ENCODE data around the gene TRIM25. TPM values are rescaled to one million over a fixed set of nuclear protein-coding genes. Genes with fewer than 3 reads are reported as not detected.
A peak's percentile ranks its signal among the peaks of the same experiment; 100 is the strongest.

The TRIM25 gene, protein sequence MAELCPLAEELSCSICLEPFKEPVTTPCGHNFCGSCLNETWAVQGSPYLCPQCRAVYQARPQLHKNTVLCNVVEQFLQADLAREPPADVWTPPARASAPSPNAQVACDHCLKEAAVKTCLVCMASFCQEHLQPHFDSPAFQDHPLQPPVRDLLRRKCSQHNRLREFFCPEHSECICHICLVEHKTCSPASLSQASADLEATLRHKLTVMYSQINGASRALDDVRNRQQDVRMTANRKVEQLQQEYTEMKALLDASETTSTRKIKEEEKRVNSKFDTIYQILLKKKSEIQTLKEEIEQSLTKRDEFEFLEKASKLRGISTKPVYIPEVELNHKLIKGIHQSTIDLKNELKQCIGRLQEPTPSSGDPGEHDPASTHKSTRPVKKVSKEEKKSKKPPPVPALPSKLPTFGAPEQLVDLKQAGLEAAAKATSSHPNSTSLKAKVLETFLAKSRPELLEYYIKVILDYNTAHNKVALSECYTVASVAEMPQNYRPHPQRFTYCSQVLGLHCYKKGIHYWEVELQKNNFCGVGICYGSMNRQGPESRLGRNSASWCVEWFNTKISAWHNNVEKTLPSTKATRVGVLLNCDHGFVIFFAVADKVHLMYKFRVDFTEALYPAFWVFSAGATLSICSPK
- 6.1 TPM for polyA plus RNA-seq (2013, experiment 1 of 2)
- 6.5 TPM for polyA plus RNA-seq (2013, experiment 2 of 2)

DNA sequence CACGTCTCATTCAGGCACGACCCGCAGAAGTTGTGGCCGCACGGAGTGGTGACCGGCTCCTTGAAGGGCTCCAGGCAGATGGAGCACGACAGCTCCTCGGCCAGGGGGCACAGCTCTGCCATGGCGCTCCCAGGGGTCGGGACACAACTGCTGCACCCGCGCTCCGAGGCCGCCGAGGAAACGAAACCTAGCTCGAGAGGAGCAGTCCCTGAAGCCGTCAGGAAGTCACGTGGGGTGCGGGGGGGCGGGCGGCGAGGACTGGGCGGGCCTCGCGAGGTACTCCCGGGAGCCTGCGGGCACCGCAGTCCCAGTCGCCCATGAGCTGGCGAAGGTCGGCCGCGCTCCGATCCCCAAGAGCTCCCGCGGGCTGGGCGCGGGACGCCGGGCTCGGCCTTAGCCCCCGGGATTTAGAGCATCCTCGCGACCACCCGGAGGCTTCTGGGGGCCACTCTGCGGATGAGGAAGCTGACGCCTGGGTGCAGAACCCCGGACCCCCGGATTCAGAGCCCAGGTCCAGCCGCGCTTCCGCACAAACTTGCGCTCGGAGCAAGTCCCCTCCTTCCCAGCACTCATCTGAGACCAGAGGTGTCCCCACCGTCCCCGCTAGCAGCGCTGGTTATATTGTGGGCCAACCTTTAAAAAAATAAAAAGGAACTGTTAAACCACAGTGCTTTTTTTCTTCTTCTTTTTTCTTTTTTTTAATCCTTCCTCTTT, at the start of gene TRIM25:
Gene TRIM25, minus strand, starts transcription at position 183 of the 714 bp plus-strand sequence. Its CDS starts 61 bp downstream, at position 122.
- Histone ChIP-seq H2AK5ac (ENCODE audit: low read length) (no peak within 1 kb of the TSS), H2BK5ac (ENCODE audit: low read length) (no peak within 1 kb of the TSS), H4K5ac (ENCODE audit: low read length) (no peak within 1 kb of the TSS), H3K36me3 (ENCODE audit: control insufficient read depth, insufficient read depth, low read length) (no peaks in the 10 kb centered on the region), H4K8ac (ENCODE audit: low read depth, low read length) (no peak within 1 kb of the TSS), H3K27me3 (ENCODE audit: insufficient read depth, low read length, poor library complexity) (peaks cover 4% of the 10 kb centered on the region), H3K79me1 (ENCODE audit: low read length) (no peaks in the 10 kb centered on the region), H3K27ac (ENCODE audit: low read depth, low read length) (no peak within 1 kb of the TSS), H3K9ac (ENCODE audit: low read length) (peak within 1 kb of the TSS; percentile 79), H3K4me1 (ENCODE audit: control insufficient read depth, low read depth, low read length) (no peaks in the 10 kb centered on the region), H2BK15ac (replicated peaks; ENCODE audit: low read depth) (no peak within 1 kb of the TSS), H3K4me3 (ENCODE audit: low read length) (peak within 1 kb of the TSS; percentile 57), H3K18ac (ENCODE audit: low read length) (peak within 1 kb of the TSS; percentile 72), H3K56ac (ENCODE audit: low read length) (peak within 1 kb of the TSS; percentile 92), H3K4me2 (ENCODE audit: low read length) (peak within 1 kb of the TSS; percentile 78), H3K23ac (ENCODE audit: low read length) (no peak within 1 kb of the TSS), H3K79me2 (ENCODE audit: control insufficient read depth, insufficient read depth, low read length) (no peaks in the 10 kb centered on the region), H2BK120ac (ENCODE audit: low read depth, low read length) (no peak within 1 kb of the TSS), H3K4ac (ENCODE audit: low read depth, low read length) (peak within 1 kb of the TSS; percentile 39)
- WGBS (ENCODE audit: extremely low coverage, insufficient coverage, low lambda C conversion rate), result no CpG with 5 or more reads among the region's 58 CpGs
- peak; percentile 90 for DNase-seq

DNA sequence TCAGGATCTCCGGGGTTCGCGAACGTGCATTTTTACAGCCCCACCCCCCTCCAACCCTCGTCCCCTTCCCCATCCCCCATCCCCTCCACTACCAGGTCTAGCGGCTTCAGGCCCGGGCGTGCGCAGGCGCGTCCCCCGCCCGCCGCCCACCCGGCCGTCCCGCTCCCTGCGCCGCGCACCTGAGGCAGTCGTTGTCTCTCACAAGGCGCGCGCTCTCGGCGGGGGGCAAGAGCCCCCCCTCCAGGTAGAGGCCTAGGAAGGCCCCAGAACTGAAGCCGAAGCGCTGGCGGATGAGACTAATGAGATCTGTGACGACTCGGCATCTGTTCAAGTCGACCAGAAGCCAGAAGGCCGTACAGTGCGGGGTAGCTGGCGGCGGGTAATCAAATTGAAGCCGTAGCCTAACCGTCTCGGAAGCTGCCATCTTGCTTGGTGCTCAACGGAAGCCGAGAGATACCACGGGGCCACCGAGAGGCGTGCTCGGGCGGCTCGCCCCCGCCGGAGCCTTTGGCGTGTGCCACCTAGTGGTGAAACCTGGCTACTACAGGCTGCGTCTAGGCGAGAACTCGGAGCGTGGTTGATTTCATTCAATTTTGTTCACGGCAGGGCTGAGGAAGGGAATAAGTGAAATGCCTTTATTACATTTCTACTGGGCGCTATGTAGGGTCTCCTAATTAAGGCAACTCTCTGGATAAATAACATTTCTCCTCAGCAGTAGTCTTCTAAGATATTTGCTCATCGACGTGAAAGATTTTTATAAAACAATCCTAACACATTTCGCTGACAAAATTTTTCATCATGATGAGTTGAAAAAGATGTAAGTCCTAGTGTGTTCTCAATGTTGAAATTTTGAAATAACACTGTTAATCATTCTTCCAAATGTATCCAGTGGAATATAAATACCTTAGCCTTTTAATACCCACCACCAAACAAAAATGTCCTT, 47.0 kb upstream of the TRIM25 start, which contains the start of gene COIL:
Gene COIL, minus strand, starts transcription at position 455 of the 943 bp plus-strand sequence. Its CDS starts 31 bp downstream, at position 424.
- Histone ChIP-seq H2BK120ac (ENCODE audit: low read depth, low read length) (no peak within 1 kb of the TSS), H3K27me3 (ENCODE audit: insufficient read depth, low read length, poor library complexity) (no peaks in the 10 kb centered on the region), H4K8ac (ENCODE audit: low read depth, low read length) (no peak within 1 kb of the TSS), H2BK15ac (replicated peaks; ENCODE audit: low read depth) (no peak within 1 kb of the TSS), H3K18ac (ENCODE audit: low read length) (peak within 1 kb of the TSS; percentile 78), H3K27ac (ENCODE audit: low read depth, low read length) (peak within 1 kb of the TSS; percentile 98), H3K4me3 (ENCODE audit: low read length) (peak within 1 kb of the TSS; percentile 85), H3K36me3 (ENCODE audit: control insufficient read depth, insufficient read depth, low read length) (no peaks in the 10 kb centered on the region), H2BK5ac (ENCODE audit: low read length) (peak within 1 kb of the TSS; percentile 80), H3K79me2 (ENCODE audit: control insufficient read depth, insufficient read depth, low read length) (peaks cover 3% of the 10 kb centered on the region), H3K4ac (ENCODE audit: low read depth, low read length) (peak within 1 kb of the TSS; percentile 22), H3K56ac (ENCODE audit: low read length) (peak within 1 kb of the TSS; percentile 97), H3K4me2 (ENCODE audit: low read length) (peak within 1 kb of the TSS; percentile 48), H2AK5ac (ENCODE audit: low read length) (no peak within 1 kb of the TSS), H3K79me1 (ENCODE audit: low read length) (peaks cover 9% of the 10 kb centered on the region), H3K23ac (ENCODE audit: low read length) (no peak within 1 kb of the TSS), H3K4me1 (ENCODE audit: control insufficient read depth, low read depth, low read length) (no peaks in the 10 kb centered on the region), H4K5ac (ENCODE audit: low read length) (peak within 1 kb of the TSS; percentile 87), H3K9ac (ENCODE audit: low read length) (peak within 1 kb of the TSS; percentile 92)
- no CpG with 5 or more reads among the region's 59 CpGs for WGBS (ENCODE audit: extremely low coverage, insufficient coverage, low lambda C conversion rate)
- DNase-seq, result peak; percentile 97

DNA sequence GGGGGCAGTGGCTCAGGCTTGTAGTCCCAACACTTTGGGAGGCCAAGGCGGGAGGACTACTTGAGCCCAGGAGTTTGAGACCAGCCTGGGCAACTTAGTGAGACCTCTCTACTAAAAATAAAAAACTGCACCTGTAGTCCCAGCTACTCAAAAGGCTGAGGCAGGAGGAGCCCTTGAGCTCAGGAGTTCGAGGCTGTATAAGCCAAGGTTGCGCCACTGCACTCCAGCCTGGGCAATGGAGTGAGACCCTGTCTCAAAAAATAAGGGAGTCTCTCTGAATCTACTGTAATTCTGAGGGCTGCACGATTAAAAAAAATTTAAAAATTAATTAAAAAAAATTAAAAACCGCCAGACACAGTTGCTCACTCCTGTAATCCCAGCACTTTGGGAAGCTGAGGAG, 43.1 kb upstream of the TRIM25 start:
- no peak overlapping the region for H3K18ac ChIP-seq (ENCODE audit: low read length)
- WGBS (ENCODE audit: extremely low coverage, insufficient coverage, low lambda C conversion rate), result no CpG with 5 or more reads among the region's 5 CpGs

DNA sequence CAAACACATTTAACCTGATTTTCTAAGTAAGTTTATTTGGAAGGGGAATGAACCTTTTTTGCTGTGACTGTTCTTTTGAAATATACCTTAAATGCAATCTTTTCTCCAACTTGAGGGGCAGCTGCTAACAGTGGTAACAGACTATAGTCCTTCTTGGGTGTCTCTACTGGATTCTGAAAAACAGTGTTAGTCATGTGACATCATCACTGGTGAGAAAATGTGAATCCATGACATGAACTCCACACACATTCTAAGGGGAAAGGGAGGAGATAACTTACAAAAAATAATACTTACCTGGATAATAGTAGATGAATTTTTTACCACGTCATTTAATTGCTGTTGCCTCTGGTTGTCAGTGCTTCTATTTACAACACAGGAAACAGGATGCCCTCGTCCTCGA, 35.7 kb upstream of the TRIM25 start:
- Histone ChIP-seq H3K23ac (ENCODE audit: low read length) (no peak overlapping the region), H3K27me3 (ENCODE audit: insufficient read depth, low read length, poor library complexity) (no peaks in the 10 kb centered on the region), H2BK5ac (ENCODE audit: low read length) (no peak overlapping the region), H3K4me3 (ENCODE audit: low read length) (no peak overlapping the region), H3K79me1 (ENCODE audit: low read length) (peaks cover 3% of the 10 kb centered on the region), H2AK5ac (ENCODE audit: low read length) (no peak overlapping the region), H4K5ac (ENCODE audit: low read length) (no peak overlapping the region), H3K4me2 (ENCODE audit: low read length) (no peak overlapping the region), H2BK15ac (replicated peaks; ENCODE audit: low read depth) (no peak overlapping the region), H3K4ac (ENCODE audit: low read depth, low read length) (no peak overlapping the region), H3K4me1 (ENCODE audit: control insufficient read depth, low read depth, low read length) (no peaks in the 10 kb centered on the region), H4K8ac (ENCODE audit: low read depth, low read length) (no peak overlapping the region), H3K9ac (ENCODE audit: low read length) (no peak overlapping the region), H3K18ac (ENCODE audit: low read length) (no peak overlapping the region), H3K56ac (ENCODE audit: low read length) (no peak overlapping the region), H3K36me3 (ENCODE audit: control insufficient read depth, insufficient read depth, low read length) (no peaks in the 10 kb centered on the region), H3K79me2 (ENCODE audit: control insufficient read depth, insufficient read depth, low read length) (no peaks in the 10 kb centered on the region), H2BK120ac (ENCODE audit: low read depth, low read length) (no peak overlapping the region), H3K27ac (ENCODE audit: low read depth, low read length) (no peak overlapping the region)
- no peak for DNase-seq
- no CpG with 5 or more reads among the region's 3 CpGs for WGBS (ENCODE audit: extremely low coverage, insufficient coverage, low lambda C conversion rate)

More for the DNA sequence above, 43.1 kb upstream of the TRIM25 start:
- peaks cover 3% of the 10 kb centered on the region for H3K79me2 ChIP-seq (ENCODE audit: control insufficient read depth, insufficient read depth, low read length)
- no peak overlapping the region for H3K9ac ChIP-seq (ENCODE audit: low read length)
- no peak overlapping the region for H4K5ac ChIP-seq (ENCODE audit: low read length)
- H2BK15ac ChIP-seq (replicated peaks; ENCODE audit: low read depth), result no peak overlapping the region
- no peaks in the 10 kb centered on the region for H3K4me1 ChIP-seq (ENCODE audit: control insufficient read depth, low read depth, low read length)
- H3K36me3 ChIP-seq (ENCODE audit: control insufficient read depth, insufficient read depth, low read length), result no peaks in the 10 kb centered on the region
- no peak for DNase-seq
- no peak overlapping the region for H3K4me3 ChIP-seq (ENCODE audit: low read length)
- H2AK5ac ChIP-seq (ENCODE audit: low read length), result no peak overlapping the region
- H3K27ac ChIP-seq (ENCODE audit: low read depth, low read length), result no peak overlapping the region
- peaks cover 11% of the 10 kb centered on the region for H3K79me1 ChIP-seq (ENCODE audit: low read length)
- H3K27me3 ChIP-seq (ENCODE audit: insufficient read depth, low read length, poor library complexity), result no peaks in the 10 kb centered on the region
- no peak overlapping the region for H3K23ac ChIP-seq (ENCODE audit: low read length)
- H2BK120ac ChIP-seq (ENCODE audit: low read depth, low read length), result no peak overlapping the region
- no peak overlapping the region for H3K4me2 ChIP-seq (ENCODE audit: low read length)
- H3K56ac ChIP-seq (ENCODE audit: low read length), result no peak overlapping the region
- no peak overlapping the region for H2BK5ac ChIP-seq (ENCODE audit: low read length)
- H3K4ac ChIP-seq (ENCODE audit: low read depth, low read length), result no peak overlapping the region
- no peak overlapping the region for H4K8ac ChIP-seq (ENCODE audit: low read depth, low read length)

DNA sequence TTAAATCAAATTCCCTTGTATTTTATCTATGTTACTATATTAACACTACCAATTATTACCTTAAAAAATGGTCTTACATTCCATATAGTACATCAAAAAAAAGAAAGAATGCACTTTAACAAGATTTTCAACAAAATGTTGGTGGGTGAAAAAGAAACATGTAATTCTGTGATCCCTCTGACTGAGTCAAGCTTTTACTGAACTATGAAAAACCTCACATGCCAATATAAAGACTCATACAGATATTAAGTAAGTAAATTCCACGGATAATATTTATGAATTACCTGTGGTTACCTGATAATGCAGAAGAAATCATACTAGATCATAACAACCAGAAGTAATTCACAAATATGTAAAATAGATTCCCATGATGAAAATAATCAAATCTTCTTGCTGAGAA, 34.6 kb upstream of the TRIM25 start:
- Histone ChIP-seq H2BK5ac (ENCODE audit: low read length) (no peak overlapping the region), H4K8ac (ENCODE audit: low read depth, low read length) (no peak overlapping the region), H3K27ac (ENCODE audit: low read depth, low read length) (no peak overlapping the region), H3K79me2 (ENCODE audit: control insufficient read depth, insufficient read depth, low read length) (no peaks in the 10 kb centered on the region), H2AK5ac (ENCODE audit: low read length) (no peak overlapping the region), H3K18ac (ENCODE audit: low read length) (no peak overlapping the region), H2BK120ac (ENCODE audit: low read depth, low read length) (no peak overlapping the region), H3K4me2 (ENCODE audit: low read length) (no peak overlapping the region), H3K56ac (ENCODE audit: low read length) (no peak overlapping the region), H3K27me3 (ENCODE audit: insufficient read depth, low read length, poor library complexity) (no peaks in the 10 kb centered on the region), H3K4me1 (ENCODE audit: control insufficient read depth, low read depth, low read length) (no peaks in the 10 kb centered on the region), H3K4me3 (ENCODE audit: low read length) (no peak overlapping the region), H3K23ac (ENCODE audit: low read length) (no peak overlapping the region), H2BK15ac (replicated peaks; ENCODE audit: low read depth) (no peak overlapping the region), H4K5ac (ENCODE audit: low read length) (no peak overlapping the region), H3K79me1 (ENCODE audit: low read length) (peaks cover 3% of the 10 kb centered on the region), H3K36me3 (ENCODE audit: control insufficient read depth, insufficient read depth, low read length) (no peaks in the 10 kb centered on the region), H3K4ac (ENCODE audit: low read depth, low read length) (no peak overlapping the region), H3K9ac (ENCODE audit: low read length) (no peak overlapping the region)
- no CpG with 5 or more reads among the region's 1 CpG for WGBS (ENCODE audit: extremely low coverage, insufficient coverage, low lambda C conversion rate)
- no peak for DNase-seq

Measured in mesendoderm (in vitro differentiated cells).